ENCODE data around the gene RPS10.
"Not testable (repeated sequence)": the region's sequence is repeated elsewhere in the genome, so short reads cannot be mapped to it uniquely, and the experiment has no call there.

The RPS10 gene

GRCh38 chr6:34407915-34408314 lies 18.0 kb downstream of the RPS10 start:
- not testable (repeated sequence) for H3K4me3 ChIP-seq (ENCODE audit: low read depth, low read length); DNase-seq (ENCODE audit: low read depth)

GRCh38 chr6:34396518-34396917 lies 29.4 kb downstream of the RPS10 start:
- no peak for DNase-seq (ENCODE audit: low read depth)
- no peak overlapping the region for H3K4me3 ChIP-seq (ENCODE audit: low read depth, low read length)

- no peak for DNase-seq (ENCODE audit: low read depth)
Observed at GRCh38 chr6:34393966-34394305, 31.9 kb downstream of the RPS10 start.

GRCh38 chr6:34393191-34393965 lies 32.5 kb downstream of the RPS10 start:
- DNase-seq (ENCODE audit: low read depth), result no peak
- H3K4me3 ChIP-seq (ENCODE audit: low read depth, low read length), result peak overlapping the region; percentile 80

More at GRCh38 chr6:34393966-34394305, 31.9 kb downstream of the RPS10 start:
- no peak overlapping the region for H3K4me3 ChIP-seq (ENCODE audit: low read depth, low read length)

- H3K4me3 ChIP-seq (ENCODE audit: low read depth, low read length), result peak within 1 kb of the TSS; percentile 80
- peak; percentile 71 for DNase-seq (ENCODE audit: low read depth)
Observed at GRCh38 chr6:34392497-34393190, 33.2 kb downstream of the RPS10 start, which contains the start of gene NUDT3. NUDT3 (minus strand) TSS chr6:34392669; CDS start chr6:34392362, 307 bp downstream.

GRCh38 chr6:34391786-34392496 lies 33.9 kb downstream of the RPS10 start:
- DNase-seq (ENCODE audit: low read depth), result no peak

GRCh38 chr6:34391473-34391785 lies 34.4 kb downstream of the RPS10 start:
- H3K4me3 ChIP-seq (ENCODE audit: low read depth, low read length), result peak overlapping the region; percentile 80
- no peak for DNase-seq (ENCODE audit: low read depth)

More at GRCh38 chr6:34391786-34392496, 33.9 kb downstream of the RPS10 start:
- H3K4me3 ChIP-seq (ENCODE audit: low read depth, low read length), result peak overlapping the region; percentile 80

- peak overlapping the region; percentile 80 for H3K4me3 ChIP-seq (ENCODE audit: low read depth, low read length)
- peak; percentile 73 for DNase-seq (ENCODE audit: low read depth)
Observed at GRCh38 chr6:34390531-34391472, 35.1 kb downstream of the RPS10 start.

GRCh38 chr6:34389034-34389433 lies 36.8 kb downstream of the RPS10 start:
- DNase-seq (ENCODE audit: low read depth), result no peak
- no peak overlapping the region for H3K4me3 ChIP-seq (ENCODE audit: low read depth, low read length)

GRCh38 chr6:34388421-34388820 lies 37.4 kb downstream of the RPS10 start:
- DNase-seq (ENCODE audit: low read depth), result no peak
- H3K4me3 ChIP-seq (ENCODE audit: low read depth, low read length), result no peak overlapping the region

- DNase-seq (ENCODE audit: low read depth), result peak; percentile 98
Observed at GRCh38 chr6:34386316-34387137, 39.3 kb downstream of the RPS10 start.

GRCh38 chr6:34385793-34386195 lies 40.1 kb downstream of the RPS10 start:
- no peak for DNase-seq (ENCODE audit: low read depth)

More at GRCh38 chr6:34386316-34387137, 39.3 kb downstream of the RPS10 start:
- no peak overlapping the region for H3K4me3 ChIP-seq (ENCODE audit: low read depth, low read length)

GRCh38 chr6:34384321-34385153 lies 41.3 kb downstream of the RPS10 start:
- no peak for DNase-seq (ENCODE audit: low read depth)
- H3K4me3 ChIP-seq (ENCODE audit: low read depth, low read length), result no peak overlapping the region

More at GRCh38 chr6:34385793-34386195, 40.1 kb downstream of the RPS10 start:
- H3K4me3 ChIP-seq (ENCODE audit: low read depth, low read length), result no peak overlapping the region

GRCh38 chr6:34383656-34384320 lies 42.1 kb downstream of the RPS10 start:
- no peak overlapping the region for H3K4me3 ChIP-seq (ENCODE audit: low read depth, low read length)
- no peak for DNase-seq (ENCODE audit: low read depth)

- peak; percentile 68 for DNase-seq (ENCODE audit: low read depth)
- no peak overlapping the region for H3K4me3 ChIP-seq (ENCODE audit: low read depth, low read length)
Observed at GRCh38 chr6:34383161-34383631, 42.7 kb downstream of the RPS10 start.

GRCh38 chr6:34381081-34381480 lies 44.8 kb downstream of the RPS10 start:
- no peak overlapping the region for H3K4me3 ChIP-seq (ENCODE audit: low read depth, low read length)
- DNase-seq (ENCODE audit: low read depth), result no peak

GRCh38 chr6:34378470-34378869 lies 47.4 kb downstream of the RPS10 start:
- no peak overlapping the region for H3K4me3 ChIP-seq (ENCODE audit: low read depth, low read length)
- DNase-seq (ENCODE audit: low read depth), result no peak

Data from skeletal muscle cell (primary cell).